GM23338 (cell line): Measurements from ENCODE around the gene KLHDC7A. TPM values are rescaled to one million over a fixed set of nuclear protein-coding genes. Genes with fewer than 3 reads are reported as not detected.

ENCODE experiments used
- ATAC-seq: fragments of 200-7000 bp; cut with Tn5 transposase; 3 replicates; pipeline ENCODE4 v1.9.1; 2020
- DNase-seq: peaks from one replicate; pipeline ENCODE4 v3.0.0-alpha.2; 2015; ENCODE audit warnings: low spot score
- H2AFZ ChIP-seq: fragments of 200-600 bp; sonication (generic); 2 replicates; pipeline ENCODE4 v1.8.0; 2016; ENCODE audit warnings: antibody characterized with exemption, mild to moderate bottlenecking, moderate library complexity
- H3F3A ChIP-seq: fragments of 200-600 bp; sonication (generic); replicated peaks from 2 replicates; pipeline ENCODE4 v1.8.0; 2017; ENCODE audit warnings: antibody characterized with exemption, mixed run types, low read depth
- H3K27ac ChIP-seq: fragments of 200-600 bp; sonication (generic); 2 replicates; pipeline ENCODE4 v1.6.1; 2016; ENCODE audit warnings: low read depth
- H3K27me3 ChIP-seq: fragments of 200-600 bp; sonication (generic); 2 replicates; pipeline ENCODE4 v1.8.0; 2016; ENCODE audit warnings: mild to moderate bottlenecking, mixed run types, moderate library complexity; ENCODE audit not compliant: insufficient read depth
- H3K36me3 ChIP-seq: fragments of 200-600 bp; sonication (generic); 2 replicates; pipeline ENCODE4 v1.8.0; 2016; ENCODE audit warnings: mild to moderate bottlenecking; ENCODE audit not compliant: insufficient read depth
- H3K4me1 ChIP-seq: fragments of 200-600 bp; sonication (generic); 2 replicates; pipeline ENCODE4 v1.8.0; 2016; ENCODE audit warnings: mild to moderate bottlenecking, moderate library complexity; ENCODE audit not compliant: insufficient read depth
- H3K4me2 ChIP-seq: fragments of 200-600 bp; sonication (generic); 2 replicates; pipeline ENCODE4 v1.7.1; 2017; ENCODE audit warnings: mixed run types
- H3K4me3 ChIP-seq: fragments of 200-600 bp; sonication (generic); 2 replicates; pipeline ENCODE4 v1.6.1; 2016; ENCODE audit warnings: mixed run types
- H3K79me2 ChIP-seq: fragments of 200-600 bp; sonication (generic); replicated peaks from 2 replicates; pipeline ENCODE4 v1.8.0; 2017; ENCODE audit warnings: mild to moderate bottlenecking; ENCODE audit not compliant: insufficient read depth
- H3K9me2 ChIP-seq: fragments of 200-600 bp; sonication (generic); 2 replicates; pipeline ENCODE4 v1.8.0; 2017; ENCODE audit not compliant: insufficient read depth
- H4K20me1 ChIP-seq: fragments of 200-600 bp; sonication (generic); replicated peaks from 2 replicates; pipeline ENCODE4 v1.8.0; 2017; ENCODE audit warnings: mild to moderate bottlenecking; ENCODE audit not compliant: insufficient read depth
- H3K27ac Mint-ChIP-seq: 2 replicates; pipeline ENCODE4 v1.8.0; 2020; ENCODE audit warnings: inconsistent platforms, mild to moderate bottlenecking, moderate library complexity, mixed read lengths
- H3K27me3 Mint-ChIP-seq: 3 replicates; pipeline ENCODE4 v1.8.0; 2022; ENCODE audit warnings: low read depth, mild to moderate bottlenecking, moderate library complexity, mixed read lengths, inconsistent platforms; ENCODE audit not compliant: insufficient read depth, poor library complexity
- H3K36me3 Mint-ChIP-seq: 3 replicates; pipeline ENCODE4 v1.8.0; 2021; ENCODE audit warnings: low read depth, mild to moderate bottlenecking, inconsistent platforms, moderate library complexity, mixed read lengths
- H3K4me1 Mint-ChIP-seq: 3 replicates; pipeline ENCODE4 v1.8.0; 2020; ENCODE audit warnings: mild to moderate bottlenecking, inconsistent platforms, mixed read lengths
- H3K4me3 Mint-ChIP-seq: 3 replicates; pipeline ENCODE4 v1.8.0; 2021; ENCODE audit warnings: moderate library complexity, mild to moderate bottlenecking, inconsistent platforms, mixed read lengths
- H3K9me3 Mint-ChIP-seq: 3 replicates; pipeline ENCODE4 v1.8.0; 2020; ENCODE audit warnings: moderate library complexity, mild to moderate bottlenecking, inconsistent platforms, mixed read lengths
- CREB1 ChIP-seq: fragments of 250-450 bp; sonication (Bioruptor Pico); IDR thresholded peaks from 2 replicates; pipeline ENCODE4 v1.5.0; 2020; ENCODE audit warnings: low read depth, mild to moderate bottlenecking, moderate library complexity
- ETS1 ChIP-seq: IDR thresholded peaks from 2 replicates; pipeline ENCODE4 v1.6.1; 2016; ENCODE audit warnings: antibody characterized with exemption
- EZH2 ChIP-seq: fragments of 200-600 bp; sonication (generic); IDR thresholded peaks from one replicate; pipeline ENCODE4 v1.8.0; 2017; ENCODE audit warnings: antibody characterized with exemption, mild to moderate bottlenecking, low read depth; ENCODE audit not compliant: unreplicated experiment
- EZH2phosphoT487 ChIP-seq: fragments of 200-600 bp; sonication (generic); IDR thresholded peaks from one replicate; pipeline ENCODE4 v1.8.1; 2018; ENCODE audit warnings: antibody characterized with exemption; ENCODE audit not compliant: unreplicated experiment
- JUNB ChIP-seq: IDR thresholded peaks from one replicate; pipeline ENCODE4 v1.6.1; 2016; ENCODE audit warnings: antibody characterized with exemption; ENCODE audit not compliant: unreplicated experiment
- NANOG ChIP-seq: IDR thresholded peaks from 2 replicates; pipeline ENCODE4 v1.6.1; 2016; ENCODE audit warnings: antibody characterized with exemption, borderline replicate concordance
- POLR2AphosphoS5 ChIP-seq: IDR thresholded peaks from 2 replicates; pipeline ENCODE4 v1.6.1; 2016; ENCODE audit warnings: antibody characterized with exemption, low read depth
- REST ChIP-seq: IDR thresholded peaks from one replicate; pipeline ENCODE4 v1.6.1; 2018; ENCODE audit warnings: antibody characterized with exemption; ENCODE audit not compliant: unreplicated experiment
- STAT1 ChIP-seq: IDR thresholded peaks from one replicate; pipeline ENCODE4 v1.6.1; 2016; ENCODE audit warnings: antibody characterized with exemption; ENCODE audit not compliant: unreplicated experiment
- ZNF114 ChIP-seq: fragments of 250-450 bp; sonication (Bioruptor Pico); IDR thresholded peaks from 2 replicates; pipeline ENCODE4 v1.5.0; 2020; ENCODE audit warnings: mild to moderate bottlenecking, moderate library complexity
- ZNF331 ChIP-seq: fragments of 250-450 bp; sonication (Bioruptor Pico); IDR thresholded peaks from 2 replicates; pipeline ENCODE4 v1.5.0; 2020; ENCODE audit warnings: low read depth, mild to moderate bottlenecking, moderate library complexity
- ZNF462 ChIP-seq: fragments of 250-450 bp; sonication (Bioruptor Pico); IDR thresholded peaks from 2 replicates; pipeline ENCODE4 v1.5.0; 2020; ENCODE audit warnings: mild to moderate bottlenecking, moderate library complexity
- polyA plus RNA-seq: library from polyadenylated mRNA; unstranded; fragments of >200 nt; fragmentation: Nextera tagmentation; extraction: Ambion mirVana; gene quantifications from 2 replicates; pipeline ENCODE4 v1.2.1, GENCODE V29; 2016
- total RNA-seq: library from RNA; depleted of rRNA; stranded (reverse); fragments of >200 nt; shearing (Covaris generic); gene quantifications from 2 replicates; pipeline ENCODE4 v1.2.3, GENCODE V29; 2014
- TF ChIP-seq, protein P1 (sequence below), 2 experiments: fragments of 200-600 bp in 1 of 2; sonication (generic) in 1 of 2; conservative IDR thresholded peaks; 2 replicates each; pipeline versions ENCODE4 v1.5.1 to v1.6.1; 2016 to 2017; ENCODE audit warnings: antibody characterized with exemption in 2 of 2, low read depth in 2 of 2, mild to moderate bottlenecking in 2 of 2, moderate library complexity in 1 of 2

Gene KLHDC7A
- total and polyA plus RNA-seq, 2 experiments from 2014 or later, result 4.5 to 22.4 TPM

DNA sequence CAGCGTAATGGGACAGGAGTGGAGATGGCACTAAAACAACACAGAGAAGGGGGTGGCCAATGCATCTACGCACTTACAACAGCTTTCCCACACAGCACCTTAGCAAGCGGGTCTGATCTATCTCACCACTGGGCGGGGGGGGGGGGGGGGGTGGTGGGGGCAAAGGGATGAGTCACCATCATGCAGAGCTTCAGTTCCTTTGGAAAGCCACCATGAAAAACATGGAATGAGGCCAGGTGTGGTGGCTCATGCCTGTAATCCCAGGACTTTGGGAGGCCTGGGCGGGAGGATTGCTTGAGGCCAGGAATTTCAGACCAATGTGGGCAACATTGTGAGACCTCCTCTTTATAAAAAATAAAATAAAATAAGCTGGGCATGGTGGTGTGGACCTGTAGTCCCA lies 47.2 kb downstream of the KLHDC7A start:
- Mint-ChIP-seq H3K9me3 (no peaks in the 10 kb centered on the region), H3K4me3 (no peak overlapping the region), H3K27ac (no peak overlapping the region), H3K27me3 (peaks cover 6% of the 10 kb centered on the region), H3K4me1 (no peaks in the 10 kb centered on the region), H3K36me3 (no peaks in the 10 kb centered on the region)
- no peaks in the 10 kb centered on the region for H3K4me1 ChIP-seq
- H3K4me3 ChIP-seq, result no peak overlapping the region
- DNase-seq (no peak), ATAC-seq (no peak)
- no peak overlapping the region for H3K27ac ChIP-seq
- no peaks in the 10 kb centered on the region for H3F3A ChIP-seq
- H3K4me2 ChIP-seq, result no peak overlapping the region
- H3K79me2 ChIP-seq, result no peaks in the 10 kb centered on the region
- no peaks in the 10 kb centered on the region for H3K27me3 ChIP-seq
- no peaks in the 10 kb centered on the region for H3K9me2 ChIP-seq
- no peaks in the 10 kb centered on the region for H4K20me1 ChIP-seq
- H3K36me3 ChIP-seq, result no peaks in the 10 kb centered on the region
- no peak overlapping the region for H2AFZ ChIP-seq
- TF ChIP-seq ZNF331 (CRISPR knock-in tag) (no peak), ZNF114 (CRISPR knock-in tag) (no peak), POLR2AphosphoS5 (no peak), JUNB (no peak), STAT1 (no peak), REST (no peak), NANOG (no peak), EZH2 (no peak), EZH2phosphoT487 (no peak), ETS1 (no peak), ZNF462 (CRISPR knock-in tag) (no peak), CREB1 (CRISPR knock-in tag) (no peak)
- TF ChIP-seq, protein P1, sequence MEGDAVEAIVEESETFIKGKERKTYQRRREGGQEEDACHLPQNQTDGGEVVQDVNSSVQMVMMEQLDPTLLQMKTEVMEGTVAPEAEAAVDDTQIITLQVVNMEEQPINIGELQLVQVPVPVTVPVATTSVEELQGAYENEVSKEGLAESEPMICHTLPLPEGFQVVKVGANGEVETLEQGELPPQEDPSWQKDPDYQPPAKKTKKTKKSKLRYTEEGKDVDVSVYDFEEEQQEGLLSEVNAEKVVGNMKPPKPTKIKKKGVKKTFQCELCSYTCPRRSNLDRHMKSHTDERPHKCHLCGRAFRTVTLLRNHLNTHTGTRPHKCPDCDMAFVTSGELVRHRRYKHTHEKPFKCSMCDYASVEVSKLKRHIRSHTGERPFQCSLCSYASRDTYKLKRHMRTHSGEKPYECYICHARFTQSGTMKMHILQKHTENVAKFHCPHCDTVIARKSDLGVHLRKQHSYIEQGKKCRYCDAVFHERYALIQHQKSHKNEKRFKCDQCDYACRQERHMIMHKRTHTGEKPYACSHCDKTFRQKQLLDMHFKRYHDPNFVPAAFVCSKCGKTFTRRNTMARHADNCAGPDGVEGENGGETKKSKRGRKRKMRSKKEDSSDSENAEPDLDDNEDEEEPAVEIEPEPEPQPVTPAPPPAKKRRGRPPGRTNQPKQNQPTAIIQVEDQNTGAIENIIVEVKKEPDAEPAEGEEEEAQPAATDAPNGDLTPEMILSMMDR (conservative IDR thresholded peaks at IDR 0.05; ENCODE audit: low read depth in 2 of 2), result no peak
